Liver (tissue), 9 donors: ENCODE measurements around the gene PPP1R14C. TPM values are rescaled to one million over a fixed set of nuclear protein-coding genes. Genes with fewer than 3 reads are reported as not detected.
"Not testable (repeated sequence)": the region's sequence is repeated elsewhere in the genome, so short reads cannot be mapped to it uniquely, and the experiment has no call there.

Experiments
- DNase-seq: peaks from one replicate; pipeline ENCODE4 v3.0.0-alpha.2; 2017; ENCODE audit warnings: low spot score
- H3K27ac ChIP-seq, 2 donors: one replicate each; pipeline ENCODE4 v1.7.0; 2013; ENCODE audit warnings: inconsistent platforms in 2 of 2, low read length in 2 of 2, control low read depth in 1 of 2, low read depth in 1 of 2, mild to moderate bottlenecking in 1 of 2
- H3K27me3 ChIP-seq, 4 donors: one replicate each; pipeline versions ENCODE4 v1.6.1 to v1.7.0; 2013; ENCODE audit warnings: low read length in 3 of 4, inconsistent platforms in 1 of 4, mild to moderate bottlenecking in 1 of 4, moderate library complexity in 1 of 4; ENCODE audit not compliant: control insufficient read depth in 4 of 4, insufficient read depth in 4 of 4
- H3K36me3 ChIP-seq, 4 donors: one replicate each; pipeline versions ENCODE4 v1.6.1 to v1.7.0; 2013; ENCODE audit warnings: low read length in 3 of 4, mild to moderate bottlenecking in 3 of 4, low read depth in 1 of 4, moderate library complexity in 1 of 4; ENCODE audit not compliant: control insufficient read depth in 4 of 4, insufficient read depth in 3 of 4
- H3K4me1 ChIP-seq, 4 donors: one replicate each; pipeline versions ENCODE4 v1.6.1 to v1.7.0; 2013; ENCODE audit warnings: low read length in 3 of 4, mild to moderate bottlenecking in 3 of 4, moderate library complexity in 1 of 4; ENCODE audit not compliant: control insufficient read depth in 4 of 4, insufficient read depth in 4 of 4
- H3K4me3 ChIP-seq, 3 donors: one replicate each; pipeline versions ENCODE4 v1.6.1 to v1.7.0; 2013; ENCODE audit warnings: low read length in 3 of 3, control low read depth in 1 of 3, low read depth in 1 of 3, mild to moderate bottlenecking in 1 of 3
- H3K9ac ChIP-seq, 2 donors: one replicate each; pipeline ENCODE4 v1.7.0; 2013; ENCODE audit warnings: low read length in 2 of 2, mild to moderate bottlenecking in 2 of 2, moderate library complexity in 2 of 2, control low read depth in 1 of 2, low read depth in 1 of 2
- H3K9me3 ChIP-seq, 4 donors: one replicate each; pipeline versions ENCODE4 v1.6.1 to v1.7.0; 2013; ENCODE audit warnings: low read length in 3 of 4; ENCODE audit not compliant: control insufficient read depth in 4 of 4
- EGR1 ChIP-seq, 2 donors: IDR thresholded peaks; 2 replicates each; pipeline ENCODE4 v1.6.1; 2016 to 2018; ENCODE audit warnings: antibody characterized with exemption in 2 of 2, low read depth in 2 of 2
- FOXA1 ChIP-seq: IDR thresholded peaks from 2 replicates; pipeline ENCODE4 v1.6.1; 2016; ENCODE audit warnings: antibody characterized with exemption
- FOXA2 ChIP-seq: IDR thresholded peaks from 2 replicates; pipeline ENCODE4 v1.6.1; 2016; ENCODE audit warnings: antibody characterized with exemption
- GABPA ChIP-seq, 2 donors: IDR thresholded peaks in 1 of 2; conservative IDR thresholded peaks in 1 of 2; 2 replicates each; pipeline ENCODE4 v1.6.1; 2016; ENCODE audit warnings: antibody characterized with exemption in 2 of 2, mild to moderate bottlenecking in 1 of 2, moderate library complexity in 1 of 2
- HNF4A ChIP-seq, 2 donors: conservative IDR thresholded peaks; 2 replicates each; pipeline ENCODE4 v1.6.1; 2016; ENCODE audit warnings: antibody characterized with exemption in 2 of 2, mild to moderate bottlenecking in 2 of 2
- RAD21 ChIP-seq, 2 donors: IDR thresholded peaks; 2 replicates each; pipeline ENCODE4 v1.6.1; 2016; ENCODE audit warnings: antibody characterized with exemption in 2 of 2, mild to moderate bottlenecking in 2 of 2
- REST ChIP-seq: IDR thresholded peaks from 2 replicates; pipeline ENCODE4 v1.6.1; 2016; ENCODE audit warnings: antibody characterized with exemption, mild to moderate bottlenecking
- RXRA ChIP-seq, 2 donors: IDR thresholded peaks; 2 replicates each; pipeline ENCODE4 v1.6.1; 2017 to 2018; ENCODE audit warnings: antibody characterized with exemption in 2 of 2, mild to moderate bottlenecking in 1 of 2
- SP1 ChIP-seq: IDR thresholded peaks from 2 replicates; pipeline ENCODE4 v1.6.1; 2018; ENCODE audit warnings: antibody characterized with exemption, mild to moderate bottlenecking
- TAF1 ChIP-seq: conservative IDR thresholded peaks from 2 replicates; pipeline ENCODE4 v1.6.1; 2016; ENCODE audit warnings: antibody characterized with exemption, mild to moderate bottlenecking
- YY1 ChIP-seq: IDR thresholded peaks from 2 replicates; pipeline ENCODE4 v1.6.1; 2016; ENCODE audit warnings: antibody characterized with exemption, mild to moderate bottlenecking
- WGBS: extraction: QIAGEN DNeasy Blood & Tissue Kit; methylation state at CpG from one replicate; pipeline ENCODE4 v1.1.7; 2013; 5-methylcytosine and 5-hydroxymethylcytosine counted together
- polyA plus RNA-seq, 2 donors: library from polyadenylated mRNA; stranded (reverse) in 1 of 2; unstranded in 1 of 2; fragments of 200-250 nt in 1 of 2; fragments of >200 nt in 1 of 2; fragmentation: Nextera tagmentation in 1 of 2; extraction: Ambion mirVana in 1 of 2; gene quantifications; one replicate each; pipeline versions ENCODE4 v1.2.1 to v1.2.3, GENCODE V29; 2013 to 2015
- total RNA-seq, 2 donors: library from RNA; depleted of rRNA; stranded (reverse); fragments of >200 nt; gene quantifications; one replicate each; pipeline ENCODE4 v1.2.3, GENCODE V29; 2014
- TF ChIP-seq, protein P1 (sequence below): IDR thresholded peaks from 2 replicates; pipeline ENCODE4 v1.6.1; 2016; ENCODE audit warnings: antibody characterized with exemption
- TF ChIP-seq, protein P2 (sequence below): IDR thresholded peaks from 2 replicates; pipeline ENCODE4 v1.6.1; 2016; ENCODE audit warnings: antibody characterized with exemption
- TF ChIP-seq, protein P3 (sequence below): fragments of 150-350 bp; IDR thresholded peaks from 2 replicates; pipeline ENCODE4 v1.5.1; 2017; ENCODE audit warnings: improper control_type of control experiment, low read depth, low read length; ENCODE audit not compliant: missing input control
- donor health status: healthy.
- donor health status: healthy.
- donor health status: healthy.
- donor health status: healthy.
- donor health status: healthy.

Gene PPP1R14C
- total and polyA plus RNA-seq, 4 donors = 0.05 TPM; not detected in 3

- Histone ChIP-seq H3K27ac (no peak overlapping the region), H3K27me3 (no peaks in the 10 kb centered on the region), H3K36me3 (no peaks in the 10 kb centered on the region), H3K4me1 (peaks cover 0 to 3% (median 0%) of the 10 kb centered on the region in 4 donors), H3K9ac (no peak overlapping the region), H3K4me3 (no peak overlapping the region), H3K9me3 (no peaks in the 10 kb centered on the region)
- 31% methylated on average over 5 of the region's 5 CpGs for WGBS
- peak in 1 of 2 donors; percentile 20 for TF ChIP-seq RXRA (IDR thresholded peaks at IDR 0.05)
- TF ChIP-seq, protein P1, sequence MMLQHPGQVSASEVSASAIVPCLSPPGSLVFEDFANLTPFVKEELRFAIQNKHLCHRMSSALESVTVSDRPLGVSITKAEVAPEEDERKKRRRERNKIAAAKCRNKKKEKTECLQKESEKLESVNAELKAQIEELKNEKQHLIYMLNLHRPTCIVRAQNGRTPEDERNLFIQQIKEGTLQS = no peak
- TF ChIP-seq HNF4A (conservative IDR thresholded peaks at IDR 0.05) = peak in 1 of 2 donors; percentile 60
- TF ChIP-seq YY1 = no peak
- no peak for DNase-seq
Measured at GRCh38 chr6:150238336-150238741, 95.5 kb downstream of the PPP1R14C start.

DNA sequence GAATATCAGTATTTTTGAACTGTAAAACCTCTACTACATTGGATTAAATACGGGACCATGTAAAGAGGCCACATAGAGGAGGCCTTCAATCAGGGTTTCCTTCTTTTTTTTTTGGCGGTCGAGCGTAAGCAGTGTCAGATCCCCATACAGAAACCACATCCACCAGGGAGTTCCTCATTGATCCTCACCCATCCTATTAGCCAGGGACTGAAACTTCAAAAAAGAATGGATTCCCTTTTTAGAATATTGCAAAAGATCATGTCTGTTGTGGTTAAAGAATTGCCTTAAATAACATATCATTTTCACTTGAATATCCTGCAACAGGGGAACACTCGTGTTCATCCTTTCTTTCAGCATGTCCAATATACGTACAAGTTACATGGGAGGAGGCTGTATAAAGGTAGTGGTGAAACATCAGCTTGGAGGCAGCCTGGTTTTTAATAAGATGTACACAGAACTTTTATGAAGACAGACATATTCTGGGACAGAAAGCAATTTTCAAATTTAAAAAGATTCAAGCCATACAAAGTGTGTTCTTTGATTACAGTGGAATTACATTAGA is 96.1 kb downstream of the PPP1R14C start:
- no peak overlapping the region for H3K27ac ChIP-seq
- H3K27me3 ChIP-seq = no peaks in the 10 kb centered on the region
- no peaks in the 10 kb centered on the region for H3K9me3 ChIP-seq
- H3K4me1 ChIP-seq = peaks cover 0 to 3% (median 0%) of the 10 kb centered on the region in 4 donors
- H3K9ac ChIP-seq = no peak overlapping the region
- DNase-seq = no peak
- WGBS = 84% methylated on average over 6 of the region's 6 CpGs
- no peak overlapping the region for H3K4me3 ChIP-seq
- TF ChIP-seq SP1 = no peak
- TF ChIP-seq EGR1 (IDR thresholded peaks at IDR 0.05; ENCODE audit: low read depth in 2 of 2) = no peak
- no peak for TF ChIP-seq GABPA (IDR thresholded peaks at IDR 0.05 in 1 of 2, conservative IDR thresholded peaks at IDR 0.05 in 1 of 2)
- H3K36me3 ChIP-seq = no peaks in the 10 kb centered on the region

GRCh38 chr6:150241756-150242155 is 98.9 kb downstream of the PPP1R14C start:
- not testable (repeated sequence) for H3K4me1 ChIP-seq, H3K27ac ChIP-seq, H3K27me3 ChIP-seq, H3K36me3 ChIP-seq, H3K9ac ChIP-seq, H3K4me3 ChIP-seq, H3K9me3 ChIP-seq, DNase-seq
- WGBS = 87% methylated on average over 5 of the region's 5 CpGs

GRCh38 chr6:150243620-150244314 is 100.9 kb downstream of the PPP1R14C start:
- no peak for DNase-seq
- Histone ChIP-seq H3K4me3 (no peak overlapping the region), H3K27me3 (no peaks in the 10 kb centered on the region), H3K4me1 (no peaks in the 10 kb centered on the region), H3K9ac (no peak overlapping the region), H3K27ac (no peak overlapping the region), H3K9me3 (peaks cover 0 to 7% (median 3%) of the 10 kb centered on the region in 4 donors), H3K36me3 (no peaks in the 10 kb centered on the region)
- TF ChIP-seq GABPA (IDR thresholded peaks at IDR 0.05 in 1 of 2, conservative IDR thresholded peaks at IDR 0.05 in 1 of 2) (no peak), TAF1 (no peak), EGR1 (IDR thresholded peaks at IDR 0.05; ENCODE audit: low read depth in 2 of 2) (no peak), REST (no peak), FOXA1 (no peak), RAD21 (IDR thresholded peaks at IDR 0.05) (no peak), SP1 (no peak), FOXA2 (no peak), RXRA (IDR thresholded peaks at IDR 0.05) (no peak), YY1 (no peak)
- TF ChIP-seq, protein P2, sequence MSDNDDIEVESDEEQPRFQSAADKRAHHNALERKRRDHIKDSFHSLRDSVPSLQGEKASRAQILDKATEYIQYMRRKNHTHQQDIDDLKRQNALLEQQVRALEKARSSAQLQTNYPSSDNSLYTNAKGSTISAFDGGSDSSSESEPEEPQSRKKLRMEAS = no peak
- TF ChIP-seq, protein P3, sequence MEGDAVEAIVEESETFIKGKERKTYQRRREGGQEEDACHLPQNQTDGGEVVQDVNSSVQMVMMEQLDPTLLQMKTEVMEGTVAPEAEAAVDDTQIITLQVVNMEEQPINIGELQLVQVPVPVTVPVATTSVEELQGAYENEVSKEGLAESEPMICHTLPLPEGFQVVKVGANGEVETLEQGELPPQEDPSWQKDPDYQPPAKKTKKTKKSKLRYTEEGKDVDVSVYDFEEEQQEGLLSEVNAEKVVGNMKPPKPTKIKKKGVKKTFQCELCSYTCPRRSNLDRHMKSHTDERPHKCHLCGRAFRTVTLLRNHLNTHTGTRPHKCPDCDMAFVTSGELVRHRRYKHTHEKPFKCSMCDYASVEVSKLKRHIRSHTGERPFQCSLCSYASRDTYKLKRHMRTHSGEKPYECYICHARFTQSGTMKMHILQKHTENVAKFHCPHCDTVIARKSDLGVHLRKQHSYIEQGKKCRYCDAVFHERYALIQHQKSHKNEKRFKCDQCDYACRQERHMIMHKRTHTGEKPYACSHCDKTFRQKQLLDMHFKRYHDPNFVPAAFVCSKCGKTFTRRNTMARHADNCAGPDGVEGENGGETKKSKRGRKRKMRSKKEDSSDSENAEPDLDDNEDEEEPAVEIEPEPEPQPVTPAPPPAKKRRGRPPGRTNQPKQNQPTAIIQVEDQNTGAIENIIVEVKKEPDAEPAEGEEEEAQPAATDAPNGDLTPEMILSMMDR = no peak
- TF ChIP-seq, protein P1 = no peak
- 67% methylated on average over 2 of the region's 2 CpGs for WGBS
